Lower lobe of right lung (tissue), 2 donors: Measurements from ENCODE around the gene PCNT. TPM values are rescaled to one million over a fixed set of nuclear protein-coding genes. Genes with fewer than 3 reads are reported as not detected.
"Not testable (repeated sequence)": the region's sequence is repeated elsewhere in the genome, so short reads cannot be mapped to it uniquely, and the experiment has no call there.

ENCODE experiments used
- ATAC-seq, 2 donors: fragments of 200-7000 bp; cut with Tn5 transposase; one replicate each; pipeline ENCODE4 v1.9.1; 2020 to 2022; ENCODE audit warnings: mild to moderate bottlenecking in 2 of 2, moderate library complexity in 2 of 2
- DNase-seq: peaks from one replicate; pipeline ENCODE4 v3.0.0-alpha.2; 2020
- H3K27ac ChIP-seq: fragments of 200-600 bp; one replicate; pipeline ENCODE4 v1.8.0; 2022
- H3K27me3 ChIP-seq: fragments of 200-600 bp; one replicate; pipeline ENCODE4 v1.8.0; 2022; ENCODE audit warnings: low read depth
- H3K36me3 ChIP-seq: fragments of 200-600 bp; one replicate; pipeline ENCODE4 v1.8.0; 2022; ENCODE audit warnings: mild to moderate bottlenecking
- H3K4me1 ChIP-seq: fragments of 200-600 bp; one replicate; pipeline ENCODE4 v1.8.0; 2022
- H3K4me3 ChIP-seq: fragments of 200-600 bp; one replicate; pipeline ENCODE4 v1.8.0; 2022; ENCODE audit warnings: mild to moderate bottlenecking
- H3K9me3 ChIP-seq: fragments of 200-600 bp; one replicate; pipeline ENCODE4 v1.8.0; 2022
- intact Hi-C: fragments of 100-400 bp; cut with DNase I; formaldehyde crosslinking; loops from one replicate; pipeline ENCODE4 v1.11.0; 2022
- total RNA-seq: library from RNA; stranded (reverse); fragmentation: NEBNext Ultra II Directional; extraction: Animal tissue kit (Norgen Biotek cat#: 25700); gene quantifications from one replicate; pipeline ENCODE4 v1.2.1, GENCODE V29; 2021
- TF ChIP-seq, protein P1 (sequence below): fragments of 200-600 bp; IDR thresholded peaks from one replicate; pipeline ENCODE4 v1.8.0; 2022; ENCODE audit warnings: antibody characterized with exemption, mild to moderate bottlenecking
- donor health status: DM: no; HTN: yes; CAD: no; lungs with severe emphysema.

Gene PCNT
- total RNA-seq, 1 donor from 2014 or later = 36.5 TPM

DNA sequence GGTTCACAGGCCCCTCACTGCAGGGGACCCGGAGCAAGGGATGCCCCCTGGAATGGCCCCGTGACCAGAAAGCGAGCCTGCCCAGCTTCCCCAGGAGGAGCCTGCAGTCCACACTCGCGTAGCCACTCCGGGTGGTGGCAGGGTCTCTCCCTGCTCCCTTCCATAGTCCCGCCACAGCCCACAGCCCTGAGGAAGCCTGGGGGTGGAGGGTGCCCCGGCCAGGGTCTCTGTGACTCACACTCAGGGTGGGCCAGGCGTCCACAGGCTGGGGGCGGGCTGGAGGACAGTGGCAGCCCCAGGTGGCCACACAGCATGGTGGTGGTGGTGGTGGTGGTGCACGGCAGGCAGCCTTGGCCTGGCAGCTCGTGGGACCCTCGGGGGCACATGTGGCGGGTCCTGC lies 22.2 kb upstream of the PCNT start:
- Histone ChIP-seq H3K27ac (no peak overlapping the region), H3K27me3 (no peaks in the 10 kb centered on the region), H3K9me3 (no peaks in the 10 kb centered on the region), H3K4me3 (no peak overlapping the region), H3K4me1 (peaks cover 11% of the 10 kb centered on the region), H3K36me3 (no peaks in the 10 kb centered on the region)
- TF ChIP-seq, protein P1, sequence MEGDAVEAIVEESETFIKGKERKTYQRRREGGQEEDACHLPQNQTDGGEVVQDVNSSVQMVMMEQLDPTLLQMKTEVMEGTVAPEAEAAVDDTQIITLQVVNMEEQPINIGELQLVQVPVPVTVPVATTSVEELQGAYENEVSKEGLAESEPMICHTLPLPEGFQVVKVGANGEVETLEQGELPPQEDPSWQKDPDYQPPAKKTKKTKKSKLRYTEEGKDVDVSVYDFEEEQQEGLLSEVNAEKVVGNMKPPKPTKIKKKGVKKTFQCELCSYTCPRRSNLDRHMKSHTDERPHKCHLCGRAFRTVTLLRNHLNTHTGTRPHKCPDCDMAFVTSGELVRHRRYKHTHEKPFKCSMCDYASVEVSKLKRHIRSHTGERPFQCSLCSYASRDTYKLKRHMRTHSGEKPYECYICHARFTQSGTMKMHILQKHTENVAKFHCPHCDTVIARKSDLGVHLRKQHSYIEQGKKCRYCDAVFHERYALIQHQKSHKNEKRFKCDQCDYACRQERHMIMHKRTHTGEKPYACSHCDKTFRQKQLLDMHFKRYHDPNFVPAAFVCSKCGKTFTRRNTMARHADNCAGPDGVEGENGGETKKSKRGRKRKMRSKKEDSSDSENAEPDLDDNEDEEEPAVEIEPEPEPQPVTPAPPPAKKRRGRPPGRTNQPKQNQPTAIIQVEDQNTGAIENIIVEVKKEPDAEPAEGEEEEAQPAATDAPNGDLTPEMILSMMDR = no peak
- peak in 1 of 2 donors; percentile 7 for ATAC-seq
- DNase-seq = no peak
- intact Hi-C loops = no loop called here

- intact Hi-C loops = no loop called here
- TF ChIP-seq, protein P1 = no peak
- no peak for ATAC-seq
Observed at GRCh38 chr21:46304437-46304836, 19.5 kb upstream of the PCNT start.

DNA sequence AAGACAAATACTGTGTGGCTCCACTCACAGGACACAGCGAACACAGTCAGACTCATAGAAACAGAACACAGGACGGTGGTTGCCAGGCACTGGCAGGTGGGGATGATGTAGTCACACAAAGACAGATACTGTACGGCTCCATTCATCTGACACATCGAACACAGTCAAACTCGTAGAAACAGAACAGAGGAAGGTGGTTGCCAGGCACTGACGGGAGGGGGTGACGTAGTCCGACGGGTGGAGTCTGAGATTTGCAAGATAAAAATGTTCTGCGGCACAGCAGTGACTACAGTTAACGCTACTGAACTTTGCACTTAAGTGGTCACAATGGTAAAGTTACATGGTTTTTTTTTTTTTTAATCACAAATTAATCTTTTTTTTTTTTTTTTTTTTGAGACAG lies 19.0 kb upstream of the PCNT start:
- no peaks in the 10 kb centered on the region for H3K9me3 ChIP-seq
- intact Hi-C loops = no loop called here
- no peak overlapping the region for H3K4me3 ChIP-seq
- peak; percentile 23 to 32 for ATAC-seq
- no peaks in the 10 kb centered on the region for H3K4me1 ChIP-seq
- no peaks in the 10 kb centered on the region for H3K36me3 ChIP-seq
- TF ChIP-seq, protein P1 = no peak
- no peaks in the 10 kb centered on the region for H3K27me3 ChIP-seq
- DNase-seq = no peak
- H3K27ac ChIP-seq = no peak overlapping the region

More at GRCh38 chr21:46304437-46304836, 19.5 kb upstream of the PCNT start:
- Histone ChIP-seq H3K27me3 (no peaks in the 10 kb centered on the region), H3K4me3 (no peak overlapping the region), H3K9me3 (no peaks in the 10 kb centered on the region), H3K36me3 (no peaks in the 10 kb centered on the region), H3K4me1 (no peaks in the 10 kb centered on the region), H3K27ac (no peak overlapping the region)
- no peak for DNase-seq

DNA sequence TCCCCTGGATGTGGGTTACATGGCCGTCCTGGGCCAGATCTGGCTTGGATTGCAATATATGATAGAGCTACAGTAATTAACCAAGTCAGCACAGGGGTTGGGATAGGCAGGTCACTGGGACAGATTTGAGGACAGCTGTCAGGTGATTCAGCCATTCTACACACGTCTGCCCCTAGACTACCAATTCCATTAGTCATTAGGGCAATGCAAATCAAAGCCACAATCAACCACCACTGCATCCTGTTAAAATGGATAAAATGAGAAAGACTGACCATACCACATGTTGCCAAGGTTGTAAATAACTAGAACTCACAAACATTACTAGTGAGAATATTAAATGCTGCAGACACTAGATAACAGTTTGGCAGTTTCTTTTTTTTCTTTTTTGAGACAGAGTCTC lies 16.3 kb upstream of the PCNT start:
- Histone ChIP-seq H3K9me3 (no peaks in the 10 kb centered on the region), H3K27me3 (no peaks in the 10 kb centered on the region), H3K4me3 (no peak overlapping the region), H3K4me1 (no peaks in the 10 kb centered on the region), H3K27ac (no peak overlapping the region), H3K36me3 (no peaks in the 10 kb centered on the region)
- TF ChIP-seq, protein P1 = no peak
- intact Hi-C loops = no loop called here
- DNase-seq = no peak
- ATAC-seq = no peak

DNA sequence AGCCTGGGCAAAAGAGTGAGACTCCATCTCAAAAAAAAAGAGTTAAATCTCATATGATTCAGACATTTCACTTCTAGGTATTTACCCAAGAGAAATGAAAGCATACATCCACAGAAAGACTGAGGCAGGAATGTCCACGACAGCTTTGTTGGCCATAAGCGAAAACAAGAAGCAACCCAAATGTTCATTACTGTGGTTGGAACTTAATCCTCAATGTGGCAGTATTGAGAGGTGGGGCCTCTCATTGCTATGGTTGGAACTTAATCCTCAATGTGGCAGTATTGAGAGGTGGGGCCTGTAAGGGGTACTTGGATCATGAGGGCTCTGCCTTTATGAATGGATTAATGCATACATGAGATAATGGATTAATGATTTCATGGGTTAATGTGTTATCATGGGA lies 15.5 kb upstream of the PCNT start:
- intact Hi-C loops = no loop called here
- Histone ChIP-seq H3K36me3 (no peaks in the 10 kb centered on the region), H3K27ac (no peak overlapping the region), H3K9me3 (no peaks in the 10 kb centered on the region), H3K4me1 (no peaks in the 10 kb centered on the region), H3K4me3 (no peak overlapping the region), H3K27me3 (no peaks in the 10 kb centered on the region)
- DNase-seq (no peak), ATAC-seq (no peak)
- TF ChIP-seq, protein P1 = no peak

DNA sequence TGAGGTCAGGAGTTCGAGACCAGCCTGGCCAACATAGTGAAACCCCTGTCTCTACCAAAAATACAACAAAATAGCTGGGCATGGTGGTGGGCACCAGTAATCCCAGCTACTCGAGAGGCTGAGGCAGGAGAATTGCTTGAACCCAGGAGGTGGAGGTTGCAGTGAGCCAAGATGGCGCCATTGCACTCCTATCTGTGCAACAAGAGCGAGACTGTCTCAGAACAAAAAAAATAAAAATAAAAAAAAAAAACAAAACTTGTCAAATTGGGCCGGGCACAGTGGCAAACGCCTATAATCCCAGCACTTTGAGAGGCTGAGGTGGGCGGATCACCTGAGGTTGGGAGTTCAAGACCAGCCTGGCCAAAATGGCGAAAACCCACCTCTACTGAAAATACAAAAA lies 13.7 kb upstream of the PCNT start:
- H3K9me3 ChIP-seq, DNase-seq, H3K27ac ChIP-seq, H3K36me3 ChIP-seq, H3K27me3 ChIP-seq, H3K4me1 ChIP-seq, H3K4me3 ChIP-seq, ATAC-seq, intact Hi-C loops: not testable (repeated sequence)
